Limb (tissue), 2 donors: Measurements from ENCODE around the gene GALNT13.

Experiments
- DNase-seq, 2 donors: peaks; one replicate each; pipeline ENCODE4 v3.0.0-alpha.2; 2016; ENCODE audit errors: extremely low spot score in 2 of 2

The GALNT13 gene

GRCh38 chr2:154125891-154126290, 254.2 kb downstream of the GALNT13 start:
- DNase-seq, result no peak

- no peak for DNase-seq
Measured at GRCh38 chr2:154130821-154131220, 259.1 kb downstream of the GALNT13 start.

- DNase-seq, result no peak
Measured at GRCh38 chr2:154132827-154133226, 261.1 kb downstream of the GALNT13 start.

GRCh38 chr2:154133823-154134222, 262.1 kb downstream of the GALNT13 start:
- no peak for DNase-seq

- no peak for DNase-seq
Measured at GRCh38 chr2:154140249-154141025, 268.7 kb downstream of the GALNT13 start.

GRCh38 chr2:154142480-154142879, 270.8 kb downstream of the GALNT13 start:
- no peak for DNase-seq

GRCh38 chr2:154143105-154143504, 271.4 kb downstream of the GALNT13 start:
- no peak for DNase-seq

GRCh38 chr2:154158101-154158500, 286.4 kb downstream of the GALNT13 start:
- no peak for DNase-seq

GRCh38 chr2:154161286-154161685, 289.6 kb downstream of the GALNT13 start:
- DNase-seq, result no peak

- no peak for DNase-seq
Measured at GRCh38 chr2:154170400-154170799, 298.7 kb downstream of the GALNT13 start.

GRCh38 chr2:154173164-154173563, 301.4 kb downstream of the GALNT13 start:
- DNase-seq, result no peak

- no peak for DNase-seq
Measured at GRCh38 chr2:154173919-154174318, 302.2 kb downstream of the GALNT13 start.

- DNase-seq, result no peak
Measured at GRCh38 chr2:154182008-154182407, 310.3 kb downstream of the GALNT13 start.

- no peak for DNase-seq
Measured at GRCh38 chr2:154187948-154188347, 316.2 kb downstream of the GALNT13 start.

- DNase-seq, result no peak
Measured at GRCh38 chr2:154189953-154190352, 318.2 kb downstream of the GALNT13 start.

GRCh38 chr2:154193246-154193645, 321.5 kb downstream of the GALNT13 start:
- DNase-seq, result no peak

GRCh38 chr2:154194909-154195643, 323.4 kb downstream of the GALNT13 start:
- DNase-seq, result no peak

GRCh38 chr2:154195644-154196195, 324.0 kb downstream of the GALNT13 start:
- DNase-seq, result no peak

GRCh38 chr2:154198866-154199265, 327.1 kb downstream of the GALNT13 start:
- DNase-seq, result no peak

GRCh38 chr2:154203206-154203605, 331.5 kb downstream of the GALNT13 start:
- no peak for DNase-seq

- no peak for DNase-seq
Measured at GRCh38 chr2:154203902-154204301, 332.2 kb downstream of the GALNT13 start.

- no peak for DNase-seq
Measured at GRCh38 chr2:154207288-154208047, 335.7 kb downstream of the GALNT13 start.
